Fibroblast of lung (primary cell): ENCODE measurements around the gene SRGAP1. TPM values are rescaled to one million over a fixed set of nuclear protein-coding genes. Genes with fewer than 3 reads are reported as not detected.

Experiments
- DNase-seq, 2 donors: peaks; one replicate each; pipeline versions ENCODE4 v3.0.0 to v3.0.0-alpha.2; 2010; ENCODE audit warnings: low read depth in 2 of 2
- H2AFZ ChIP-seq: 2 replicates; pipeline ENCODE4 v1.5.1; 2012; ENCODE audit warnings: low read length, control low read depth, inconsistent platforms
- H3K27ac ChIP-seq: 2 replicates; pipeline ENCODE4 v1.5.1; 2011; ENCODE audit warnings: low read length, control low read depth; ENCODE audit not compliant: insufficient read depth
- H3K27me3 ChIP-seq: 2 replicates; pipeline ENCODE4 v1.5.1; 2011; ENCODE audit warnings: mild to moderate bottlenecking, low read length; ENCODE audit not compliant: control insufficient read depth, insufficient read depth
- H3K36me3 ChIP-seq: 2 replicates; pipeline ENCODE4 v1.5.1; 2011; ENCODE audit warnings: low read length; ENCODE audit not compliant: control insufficient read depth, insufficient read depth
- H3K4me1 ChIP-seq: 2 replicates; pipeline ENCODE4 v1.5.1; 2011; ENCODE audit warnings: low read length; ENCODE audit not compliant: control insufficient read depth, insufficient read depth; ENCODE audit errors: extremely low read depth
- H3K4me2 ChIP-seq: 2 replicates; pipeline ENCODE4 v1.5.1; 2011; ENCODE audit warnings: low read length, control low read depth; ENCODE audit not compliant: insufficient read depth; ENCODE audit errors: extremely low read depth
- H3K4me3 ChIP-seq, 4 experiments: fragments of 200-600 bp in 1 of 4; sonication (generic) in 1 of 4; replicated peaks in 1 of 4; 2 replicates each; pipeline ENCODE4 v1.5.1; 2011 to 2016; ENCODE audit warnings: low read length in 4 of 4, low read depth in 3 of 4, mild to moderate bottlenecking in 3 of 4, control low read depth in 2 of 4, inconsistent platforms in 1 of 4, mixed read lengths in 1 of 4; ENCODE audit not compliant: insufficient read depth in 1 of 4; ENCODE audit errors: control extremely low read depth in 1 of 4
- H3K79me2 ChIP-seq: 2 replicates; pipeline ENCODE4 v1.5.1; 2012; ENCODE audit warnings: mild to moderate bottlenecking, low read length, inconsistent platforms; ENCODE audit not compliant: control insufficient read depth, insufficient read depth
- H3K9ac ChIP-seq: 2 replicates; pipeline ENCODE4 v1.5.1; 2011; ENCODE audit warnings: mild to moderate bottlenecking, low read length, control low read depth; ENCODE audit not compliant: insufficient read depth
- H3K9me3 ChIP-seq: 2 replicates; pipeline ENCODE4 v1.5.1; 2012; ENCODE audit warnings: low read depth, low read length; ENCODE audit not compliant: control insufficient read depth, insufficient read depth
- H4K20me1 ChIP-seq: 2 replicates; pipeline ENCODE4 v1.5.1; 2011; ENCODE audit warnings: low read length; ENCODE audit not compliant: control insufficient read depth, insufficient read depth; ENCODE audit errors: extremely low read depth
- CTCF ChIP-seq, 2 donors: IDR thresholded peaks in 1 of 2; conservative IDR thresholded peaks in 1 of 2; 1 replicate in 1 of 2; 2 replicates in 1 of 2; pipeline ENCODE4 v1.5.1; 2011 to 2012; ENCODE audit warnings: low read length in 2 of 2, control low read depth in 1 of 2, inconsistent platforms in 1 of 2, low read depth in 1 of 2, mild to moderate bottlenecking in 1 of 2
- EZH2 ChIP-seq: IDR thresholded peaks from 2 replicates; pipeline ENCODE4 v1.5.1; 2012; ENCODE audit warnings: low read length, control low read depth, mild to moderate bottlenecking; ENCODE audit errors: missing control alignments
- polyA plus RNA-seq, 2 donors: library from polyadenylated mRNA; depleted of rRNA in 1 of 2; stranded (reverse) in 1 of 2; unstranded in 1 of 2; fragments of >200 nt; gene quantifications; 2 replicates each; pipeline ENCODE4 v1.2.1, GENCODE V29; 2011 to 2012; ENCODE audit warnings: missing spikeins in 1 of 2
- total RNA-seq: library from RNA; depleted of rRNA; stranded (reverse); fragments of >200 nt; gene quantifications from 2 replicates; pipeline ENCODE4 v1.2.1, GENCODE V29; 2014

Gene SRGAP1
- total and polyA plus RNA-seq, 2 donors (not counting 1 experiment from before 2014, with no cell fraction given), result 18.9 to 30.2 TPM

DNA sequence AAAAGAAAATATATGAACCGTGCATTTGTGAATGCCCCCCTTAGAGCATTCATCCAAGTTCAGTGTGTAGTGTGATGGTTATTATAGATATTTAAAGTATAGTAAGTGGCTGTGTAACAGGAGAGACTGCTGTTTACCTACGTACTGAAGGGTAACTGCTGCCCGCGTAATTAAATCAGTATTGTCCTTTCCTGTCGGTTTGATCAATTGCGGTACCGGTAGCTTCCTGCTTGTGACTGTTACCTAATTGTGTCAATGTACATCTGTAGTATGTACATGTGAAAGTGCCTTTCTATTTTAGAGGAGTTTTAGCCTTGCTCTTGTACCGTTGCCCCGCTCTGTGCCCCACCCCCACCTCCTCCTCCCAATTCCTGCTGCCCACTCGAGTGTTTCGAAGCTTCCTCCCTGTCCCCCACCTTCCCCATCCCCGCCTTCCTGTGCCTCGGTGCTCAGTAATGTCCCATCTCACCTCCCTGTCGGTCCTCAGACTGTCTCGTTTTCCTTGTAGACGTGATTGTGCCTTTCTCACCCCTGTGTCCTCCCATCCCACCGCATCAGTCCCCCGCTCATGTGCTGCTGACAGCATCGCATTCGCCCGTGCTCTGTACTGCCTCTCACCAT is 302.6 kb downstream of the SRGAP1 start:
- no peak overlapping the region for H3K9ac ChIP-seq
- no peaks in the 10 kb centered on the region for H3K9me3 ChIP-seq
- no peak overlapping the region for H3K4me2 ChIP-seq
- H3K27me3 ChIP-seq, result no peaks in the 10 kb centered on the region
- H3K27ac ChIP-seq, result no peak overlapping the region
- DNase-seq, result no peak
- no peaks in the 10 kb centered on the region for H3K4me1 ChIP-seq
- peaks cover 6% of the 10 kb centered on the region for H3K36me3 ChIP-seq
- TF ChIP-seq CTCF (conservative IDR thresholded peaks at IDR 0.05 in 1 of 2, IDR thresholded peaks at IDR 0.05 in 1 of 2; ENCODE audit: low read depth in 1 of 2, low read length in 2 of 2), result no peak
- TF ChIP-seq EZH2, result no peak
- H3K79me2 ChIP-seq, result no peaks in the 10 kb centered on the region
- no peak overlapping the region for H2AFZ ChIP-seq
- H4K20me1 ChIP-seq, result no peaks in the 10 kb centered on the region
- H3K4me3 ChIP-seq, result no peak overlapping the region

GRCh38 chr12:64147875-64148274 is 303.4 kb downstream of the SRGAP1 start:
- Histone ChIP-seq H2AFZ (no peak overlapping the region), H3K4me3 (no peak overlapping the region), H3K27me3 (no peaks in the 10 kb centered on the region), H3K27ac (no peak overlapping the region), H3K4me2 (no peak overlapping the region), H3K4me1 (no peaks in the 10 kb centered on the region), H3K36me3 (peaks cover 3% of the 10 kb centered on the region), H3K79me2 (no peaks in the 10 kb centered on the region), H4K20me1 (no peaks in the 10 kb centered on the region), H3K9me3 (no peaks in the 10 kb centered on the region), H3K9ac (no peak overlapping the region)
- peak in 1 of 2 donors; percentile 39 for DNase-seq
- TF ChIP-seq EZH2, result no peak
- TF ChIP-seq CTCF (conservative IDR thresholded peaks at IDR 0.05 in 1 of 2, IDR thresholded peaks at IDR 0.05 in 1 of 2; ENCODE audit: low read depth in 1 of 2, low read length in 2 of 2), result no peak

- DNase-seq, result no peak
- H3K4me1 ChIP-seq, result no peaks in the 10 kb centered on the region
- no peak overlapping the region for H2AFZ ChIP-seq
Observed at GRCh38 chr12:64154677-64155076, 310.2 kb downstream of the SRGAP1 start.

More at GRCh38 chr12:64154677-64155076, 310.2 kb downstream of the SRGAP1 start:
- H3K9ac ChIP-seq, result no peak overlapping the region
- no peak overlapping the region for H3K27ac ChIP-seq
- H3K4me2 ChIP-seq, result no peak overlapping the region
- no peak overlapping the region for H3K4me3 ChIP-seq
- no peak for TF ChIP-seq CTCF (conservative IDR thresholded peaks at IDR 0.05 in 1 of 2, IDR thresholded peaks at IDR 0.05 in 1 of 2; ENCODE audit: low read depth in 1 of 2, low read length in 2 of 2)
- no peak for TF ChIP-seq EZH2
- no peaks in the 10 kb centered on the region for H3K27me3 ChIP-seq
- no peaks in the 10 kb centered on the region for H4K20me1 ChIP-seq
- H3K79me2 ChIP-seq, result no peaks in the 10 kb centered on the region
- H3K36me3 ChIP-seq, result no peaks in the 10 kb centered on the region
- H3K9me3 ChIP-seq, result no peaks in the 10 kb centered on the region
